CD4-positive, CD25-positive, alpha-beta regulatory T cell (primary cell): ENCODE measurements around the gene ANKS3. TPM values are rescaled to one million over a fixed set of nuclear protein-coding genes. Genes with fewer than 3 reads are reported as not detected.
"Not testable (repeated sequence)": the region's sequence is repeated elsewhere in the genome, so short reads cannot be mapped to it uniquely, and the experiment has no call there.

Experiments used
- ATAC-seq, 2 donors: fragments of 150-1000 bp; cut with Tn5 transposase; one replicate each; pipeline ENCODE4 v1.10.0; 2021; ENCODE audit warnings: low read depth in 2 of 2, moderate number of reproducible peaks in 2 of 2, moderate library complexity in 1 of 2
- DNase-seq, 3 donors: peaks; one replicate each; pipeline versions ENCODE4 v3.0.0 to v3.0.0-alpha.2; 2012 to 2022; ENCODE audit warnings: mixed read lengths in 1 of 3
- H3K27ac ChIP-seq: one replicate; pipeline ENCODE4 v1.7.0; 2013; ENCODE audit warnings: mild to moderate bottlenecking, low read length; ENCODE audit not compliant: insufficient read depth, poor library complexity, severe bottlenecking
- H3K27me3 ChIP-seq: one replicate; pipeline ENCODE4 v1.7.0; 2013; ENCODE audit warnings: low read length; ENCODE audit not compliant: control insufficient read depth, insufficient read depth
- H3K36me3 ChIP-seq: one replicate; pipeline ENCODE4 v1.7.0; 2013; ENCODE audit warnings: mild to moderate bottlenecking, low read length, moderate library complexity; ENCODE audit not compliant: control insufficient read depth, insufficient read depth
- H3K4me1 ChIP-seq: 2 replicates; pipeline ENCODE4 v1.7.0; 2013; ENCODE audit warnings: mild to moderate bottlenecking, low read length; ENCODE audit not compliant: insufficient read depth, control insufficient read depth, poor library complexity, severe bottlenecking
- H3K4me3 ChIP-seq: one replicate; pipeline ENCODE4 v1.7.0; 2013; ENCODE audit warnings: low read depth, mild to moderate bottlenecking, low read length, moderate library complexity
- H3K9me3 ChIP-seq, 2 experiments: 1 replicate in 1 of 2; 2 replicates in 1 of 2; pipeline ENCODE4 v1.7.0; 2013; ENCODE audit warnings: low read length in 2 of 2, mild to moderate bottlenecking in 1 of 2, moderate library complexity in 1 of 2; ENCODE audit not compliant: control insufficient read depth in 2 of 2
- H3K27ac Mint-ChIP-seq, 3 donors: one replicate each; pipeline ENCODE4 v1.8.0; 2020 to 2022; ENCODE audit warnings: mild to moderate bottlenecking in 3 of 3, mixed read lengths in 3 of 3, moderate library complexity in 2 of 3
- H3K27me3 Mint-ChIP-seq: one replicate; pipeline ENCODE4 v1.8.0; 2022; ENCODE audit warnings: mild to moderate bottlenecking, mixed read lengths
- H3K36me3 Mint-ChIP-seq: one replicate; pipeline ENCODE4 v1.8.0; 2020; ENCODE audit warnings: mixed read lengths
- H3K4me1 Mint-ChIP-seq, 4 donors: one replicate each; pipeline ENCODE4 v1.8.0; 2020 to 2022; ENCODE audit warnings: mixed read lengths in 4 of 4, mild to moderate bottlenecking in 1 of 4
- H3K4me3 Mint-ChIP-seq, 4 donors: one replicate each; pipeline ENCODE4 v1.8.0; 2020 to 2022; ENCODE audit warnings: mild to moderate bottlenecking in 4 of 4, mixed read lengths in 4 of 4, moderate library complexity in 3 of 4
- H3K9me3 Mint-ChIP-seq, 7 donors: one replicate each; pipeline ENCODE4 v1.8.0; 2020 to 2022; ENCODE audit warnings: mixed read lengths in 7 of 7, mild to moderate bottlenecking in 3 of 7, moderate library complexity in 2 of 7
- polyA plus RNA-seq, 4 donors: library from polyadenylated mRNA; unstranded; fragments of 300-500 nt; fragmentation: Illumina TruSeq; gene quantifications; one replicate each; pipeline ENCODE4 v1.2.3, GENCODE V29; 2021
- total RNA-seq: library from RNA; stranded (reverse); gene quantifications from one replicate; pipeline ENCODE4 v1.2.3, GENCODE V29; 2022

The ANKS3 gene
- total and polyA plus RNA-seq, 5 donors from 2014 or later: 1.4 to 20.4 (median 3.2) TPM

GRCh38 chr16:4745274-4745569, 11.2 kb upstream of the ANKS3 start:
- DNase-seq (no peak), ATAC-seq (no peak)
- no peak overlapping the region for H3K4me3 Mint-ChIP-seq
- H3K9me3 Mint-ChIP-seq: no peaks in the 10 kb centered on the region
- Histone ChIP-seq H3K4me3 (no peak overlapping the region), H3K27ac (no peak overlapping the region), H3K36me3 (no peaks in the 10 kb centered on the region), H3K9me3 (no peaks in the 10 kb centered on the region), H3K27me3 (no peaks in the 10 kb centered on the region), H3K4me1 (no peaks in the 10 kb centered on the region)
- no peak overlapping the region for H3K27ac Mint-ChIP-seq
- no peaks in the 10 kb centered on the region for H3K36me3 Mint-ChIP-seq
- peaks cover 5% of the 10 kb centered on the region for H3K27me3 Mint-ChIP-seq
- peaks cover 5 to 23% (median 8%) of the 10 kb centered on the region in 4 donors for H3K4me1 Mint-ChIP-seq

GRCh38 chr16:4744555-4745273, 10.6 kb upstream of the ANKS3 start:
- no peaks in the 10 kb centered on the region for H3K4me1 ChIP-seq
- H3K9me3 ChIP-seq: no peaks in the 10 kb centered on the region
- ATAC-seq: no peak
- H3K27ac ChIP-seq: no peak overlapping the region
- H3K4me3 Mint-ChIP-seq: no peak overlapping the region
- no peaks in the 10 kb centered on the region for H3K36me3 Mint-ChIP-seq
- no peak overlapping the region for H3K27ac Mint-ChIP-seq
- no peaks in the 10 kb centered on the region for H3K9me3 Mint-ChIP-seq
- no peak for DNase-seq
- H3K4me1 Mint-ChIP-seq: peaks cover 5 to 23% (median 8%) of the 10 kb centered on the region in 4 donors
- no peaks in the 10 kb centered on the region for H3K36me3 ChIP-seq
- no peak overlapping the region for H3K4me3 ChIP-seq
- H3K27me3 ChIP-seq: no peaks in the 10 kb centered on the region
- H3K27me3 Mint-ChIP-seq: peaks cover 5% of the 10 kb centered on the region

GRCh38 chr16:4743226-4743878, 9.3 kb upstream of the ANKS3 start:
- H3K4me3 ChIP-seq: peak overlapping the region; percentile 24
- ATAC-seq: no peak

GRCh38 chr16:4738370-4738769, 4.3 kb upstream of the ANKS3 start:
- not testable (repeated sequence) for H3K9me3 ChIP-seq, H3K27me3 Mint-ChIP-seq, H3K36me3 ChIP-seq, H3K27ac ChIP-seq, DNase-seq, H3K27ac Mint-ChIP-seq, ATAC-seq, H3K36me3 Mint-ChIP-seq, H3K27me3 ChIP-seq, H3K9me3 Mint-ChIP-seq, H3K4me3 ChIP-seq
- peaks cover 16% of the 10 kb centered on the region for H3K4me1 ChIP-seq
- Mint-ChIP-seq H3K4me3 (peak overlapping the region in 1 of 4 donors; percentile 71), H3K4me1 (peaks cover 0 to 16% (median 10%) of the 10 kb centered on the region in 4 donors)

More at GRCh38 chr16:4743226-4743878, 9.3 kb upstream of the ANKS3 start:
- Mint-ChIP-seq H3K27ac (no peak overlapping the region), H3K36me3 (no peaks in the 10 kb centered on the region), H3K4me3 (peak overlapping the region in 3 of 4 donors; percentile 11 to 73 (median 66)), H3K9me3 (no peaks in the 10 kb centered on the region), H3K4me1 (peaks cover 5 to 21% (median 8%) of the 10 kb centered on the region in 4 donors), H3K27me3 (peaks cover 5% of the 10 kb centered on the region)
- Histone ChIP-seq H3K4me1 (no peaks in the 10 kb centered on the region), H3K9me3 (no peaks in the 10 kb centered on the region), H3K36me3 (no peaks in the 10 kb centered on the region), H3K27me3 (no peaks in the 10 kb centered on the region), H3K27ac (no peak overlapping the region)
- DNase-seq: no peak

- no peaks in the 10 kb centered on the region for H3K36me3 Mint-ChIP-seq
- peak overlapping the region in 1 of 4 donors; percentile 71 for H3K4me3 Mint-ChIP-seq
- H3K36me3 ChIP-seq: no peaks in the 10 kb centered on the region
- H3K27me3 Mint-ChIP-seq: peaks cover 5% of the 10 kb centered on the region
- no peak for DNase-seq
- peaks cover 19% of the 10 kb centered on the region for H3K4me1 ChIP-seq
- no peaks in the 10 kb centered on the region for H3K27me3 ChIP-seq
- H3K4me3 ChIP-seq: no peak overlapping the region
- H3K27ac ChIP-seq: no peak overlapping the region
- H3K9me3 Mint-ChIP-seq: no peaks in the 10 kb centered on the region
- H3K9me3 ChIP-seq: no peaks in the 10 kb centered on the region
- no peak overlapping the region for H3K27ac Mint-ChIP-seq
- no peak for ATAC-seq
- H3K4me1 Mint-ChIP-seq: peaks cover 4 to 21% (median 12%) of the 10 kb centered on the region in 4 donors
Observed at GRCh38 chr16:4737545-4737944, 3.5 kb upstream of the ANKS3 start.

- Mint-ChIP-seq H3K36me3 (no peaks in the 10 kb centered on the region), H3K4me1 (peaks cover 5 to 22% (median 13%) of the 10 kb centered on the region in 4 donors), H3K4me3 (peak overlapping the region; percentile 19 to 84 (median 48)), H3K27me3 (peaks cover 5% of the 10 kb centered on the region), H3K9me3 (no peaks in the 10 kb centered on the region), H3K27ac (peak overlapping the region in 1 of 3 donors; percentile 49)
- no peak for ATAC-seq
- Histone ChIP-seq H3K4me1 (peaks cover 19% of the 10 kb centered on the region), H3K27me3 (no peaks in the 10 kb centered on the region), H3K36me3 (no peaks in the 10 kb centered on the region), H3K9me3 (no peaks in the 10 kb centered on the region), H3K4me3 (no peak overlapping the region), H3K27ac (no peak overlapping the region)
- no peak for DNase-seq
Observed at GRCh38 chr16:4736546-4736945, 2.5 kb upstream of the ANKS3 start.

- DNase-seq (peak; percentile 91 to 93 (median 92)), ATAC-seq (peak; percentile 80 to 81)
- Mint-ChIP-seq H3K36me3 (no peaks in the 10 kb centered on the region), H3K27ac (peak overlapping the region; percentile 87 to 89 (median 89)), H3K4me1 (peaks cover 5 to 22% (median 15%) of the 10 kb centered on the region in 4 donors), H3K4me3 (peak overlapping the region; percentile 90 to 98 (median 96)), H3K27me3 (peaks cover 5% of the 10 kb centered on the region), H3K9me3 (no peaks in the 10 kb centered on the region)
- Histone ChIP-seq H3K4me3 (peak overlapping the region; percentile 75), H3K27ac (peak overlapping the region; percentile 82), H3K36me3 (peaks cover 3% of the 10 kb centered on the region), H3K27me3 (no peaks in the 10 kb centered on the region), H3K4me1 (peaks cover 19% of the 10 kb centered on the region), H3K9me3 (no peaks in the 10 kb centered on the region)
Observed at GRCh38 chr16:4734730-4735535, 862 bp upstream of the ANKS3 start.
